ENCODE measurements around the gene RBMS3.

The RBMS3 gene

DNA sequence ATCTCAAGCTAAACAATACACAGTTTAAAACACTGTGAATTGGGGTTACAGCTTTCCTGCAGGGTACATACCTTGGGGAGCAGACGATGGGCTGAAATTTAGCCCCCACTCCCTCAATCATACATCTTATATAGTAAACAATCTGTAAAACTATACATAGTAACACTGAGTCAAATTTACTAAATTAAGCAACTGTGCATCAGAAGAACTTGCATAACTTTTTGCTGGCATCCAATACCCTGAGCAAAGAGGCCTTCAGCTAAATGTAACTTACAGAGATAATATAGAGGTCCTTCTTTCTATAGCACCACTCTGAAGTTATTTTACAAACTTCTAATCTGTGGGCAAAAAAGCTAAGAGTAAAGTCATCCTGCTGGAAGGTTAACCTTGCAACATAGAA lies 721.9 kb downstream of the RBMS3 start:
- Histone ChIP-seq H3K9me3 (no peaks in the 10 kb centered on the region), H3K36me3 (replicated peaks) (no peaks in the 10 kb centered on the region), H3K4me1 (peaks cover 7% of the 10 kb centered on the region), H3K4me3 (no peak overlapping the region), H3K27me3 (ENCODE audit: low read depth) (no peaks in the 10 kb centered on the region)
- in situ Hi-C loops (cut with MboI; ENCODE audit: low sequenced_read_pairs) = no loop called here
- DNase-seq (ENCODE audit: low spot score in 2 of 2) = no peak

GRCh38 chr3:30003741-30004140 lies 722.9 kb downstream of the RBMS3 start:
- DNase-seq (ENCODE audit: low spot score in 2 of 2) = no peak
- H3K4me3 ChIP-seq = no peak overlapping the region
- no peaks in the 10 kb centered on the region for H3K9me3 ChIP-seq
- H3K27me3 ChIP-seq (ENCODE audit: low read depth) = no peaks in the 10 kb centered on the region
- in situ Hi-C loops (cut with MboI; ENCODE audit: low sequenced_read_pairs) = no loop called here
- H3K4me1 ChIP-seq = peaks cover 16% of the 10 kb centered on the region
- no peaks in the 10 kb centered on the region for H3K36me3 ChIP-seq (replicated peaks)

DNA sequence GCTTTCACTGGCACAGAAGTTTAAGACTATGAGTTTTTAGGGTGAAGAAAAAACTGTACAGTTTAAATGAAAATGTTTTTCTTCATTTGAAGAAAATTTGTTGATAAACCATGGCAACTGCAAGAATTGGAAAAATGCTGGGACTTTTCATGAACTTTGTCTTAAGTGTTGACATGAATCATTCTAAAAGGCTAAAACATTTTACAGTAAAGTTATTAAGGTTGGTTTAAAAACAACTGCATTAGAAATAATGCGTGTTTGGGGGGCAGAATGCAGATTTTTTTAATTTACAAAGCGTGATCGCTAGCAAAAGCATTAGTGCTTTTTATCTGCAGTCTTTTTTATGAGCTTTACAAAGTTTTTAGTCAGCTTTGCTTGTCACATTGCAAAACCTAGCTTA lies 723.6 kb downstream of the RBMS3 start:
- no peak overlapping the region for H3K4me3 ChIP-seq
- peaks cover 16% of the 10 kb centered on the region for H3K4me1 ChIP-seq
- H3K9me3 ChIP-seq = no peaks in the 10 kb centered on the region
- H3K27me3 ChIP-seq (ENCODE audit: low read depth) = no peaks in the 10 kb centered on the region
- in situ Hi-C loops (cut with MboI; ENCODE audit: low sequenced_read_pairs) = no loop called here
- H3K36me3 ChIP-seq (replicated peaks) = no peaks in the 10 kb centered on the region
- DNase-seq (ENCODE audit: low spot score in 2 of 2) = no peak

DNA sequence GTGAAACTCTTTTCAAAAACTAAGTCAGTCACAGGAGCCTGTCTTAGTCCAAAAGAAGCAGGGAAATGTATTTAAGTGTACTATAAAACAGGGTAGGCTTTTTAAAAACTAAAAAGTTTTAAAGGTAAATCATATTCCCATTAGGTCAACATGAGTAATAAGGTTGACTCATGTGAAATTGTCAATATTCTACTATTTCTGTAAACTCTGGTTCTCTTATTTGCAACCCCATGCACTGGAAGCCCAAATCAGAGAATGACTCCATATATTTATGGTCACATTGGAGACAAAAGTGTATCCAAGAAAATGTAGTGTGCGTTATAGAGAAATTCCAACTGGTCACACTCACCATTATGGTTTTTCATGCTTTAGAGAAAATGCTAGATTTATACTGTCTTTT lies 725.2 kb downstream of the RBMS3 start:
- in situ Hi-C loops (cut with MboI; ENCODE audit: low sequenced_read_pairs) = no loop called here
- Histone ChIP-seq H3K4me1 (peaks cover 16% of the 10 kb centered on the region), H3K4me3 (no peak overlapping the region), H3K36me3 (replicated peaks) (no peaks in the 10 kb centered on the region), H3K9me3 (no peaks in the 10 kb centered on the region), H3K27me3 (ENCODE audit: low read depth) (no peaks in the 10 kb centered on the region)
- DNase-seq (ENCODE audit: low spot score in 2 of 2) = no peak

DNA sequence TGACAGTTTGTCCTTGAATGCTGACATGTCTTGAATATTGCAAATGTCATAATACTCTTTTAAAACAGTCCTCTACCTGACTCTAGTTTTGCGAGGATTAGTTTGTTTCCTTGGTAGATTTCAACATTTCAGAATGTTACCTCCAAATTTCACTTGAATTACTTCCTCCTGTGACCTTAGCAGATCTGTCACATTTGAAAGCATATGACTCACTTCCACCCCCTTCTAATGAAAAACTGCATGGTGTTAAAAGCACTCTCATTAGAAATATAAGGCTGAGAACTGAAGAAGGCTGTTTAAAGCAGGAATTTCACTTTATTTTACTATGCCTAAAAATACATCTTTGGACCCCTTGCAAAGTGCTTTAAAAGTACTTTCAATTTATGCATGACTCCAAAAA lies 726.8 kb downstream of the RBMS3 start:
- in situ Hi-C loops (cut with MboI; ENCODE audit: low sequenced_read_pairs) = no loop called here
- DNase-seq (ENCODE audit: low spot score in 2 of 2) = no peak
- Histone ChIP-seq H3K4me1 (peaks cover 16% of the 10 kb centered on the region), H3K36me3 (replicated peaks) (no peaks in the 10 kb centered on the region), H3K4me3 (no peak overlapping the region), H3K27me3 (ENCODE audit: low read depth) (no peaks in the 10 kb centered on the region), H3K9me3 (no peaks in the 10 kb centered on the region)

- Histone ChIP-seq H3K27me3 (ENCODE audit: low read depth) (no peaks in the 10 kb centered on the region), H3K36me3 (replicated peaks) (no peaks in the 10 kb centered on the region), H3K4me3 (no peak overlapping the region), H3K9me3 (no peaks in the 10 kb centered on the region), H3K4me1 (peaks cover 11% of the 10 kb centered on the region)
- no peak for DNase-seq (ENCODE audit: low spot score in 2 of 2)
- in situ Hi-C loops (cut with MboI; ENCODE audit: low sequenced_read_pairs) = no loop called here
Measured at GRCh38 chr3:30011237-30011803, 730.4 kb downstream of the RBMS3 start.

GRCh38 chr3:30012941-30013543 lies 732.2 kb downstream of the RBMS3 start:
- Histone ChIP-seq H3K36me3 (replicated peaks) (no peaks in the 10 kb centered on the region), H3K4me3 (no peak overlapping the region), H3K4me1 (peaks cover 7% of the 10 kb centered on the region), H3K27me3 (ENCODE audit: low read depth) (no peaks in the 10 kb centered on the region), H3K9me3 (no peaks in the 10 kb centered on the region)
- in situ Hi-C loops (cut with MboI; ENCODE audit: low sequenced_read_pairs) = no loop called here
- peak; percentile 75 to 89 for DNase-seq (ENCODE audit: low spot score in 2 of 2)

DNA sequence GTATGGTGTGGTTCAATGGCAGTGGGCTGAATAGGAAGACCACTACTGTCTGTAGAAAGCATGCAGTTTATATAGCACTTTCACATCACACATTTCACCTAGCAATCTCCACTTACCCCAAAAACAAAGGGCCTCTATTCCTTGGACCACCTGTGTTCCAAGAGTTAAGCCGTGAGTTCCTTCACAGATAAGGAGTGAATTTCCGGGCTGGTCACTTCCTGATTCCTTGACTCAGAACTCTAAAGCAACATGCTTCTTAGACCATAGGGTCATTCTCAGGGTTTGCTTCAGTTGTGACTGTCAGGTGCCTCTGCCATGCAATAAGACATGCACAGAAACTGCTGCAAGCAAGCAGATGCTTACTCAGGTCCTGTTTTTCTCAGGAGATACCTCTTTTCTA lies 737.0 kb downstream of the RBMS3 start:
- no peaks in the 10 kb centered on the region for H3K4me1 ChIP-seq
- H3K4me3 ChIP-seq = no peak overlapping the region
- in situ Hi-C loops (cut with MboI; ENCODE audit: low sequenced_read_pairs) = no loop called here
- DNase-seq (ENCODE audit: low spot score in 2 of 2) = no peak
- no peaks in the 10 kb centered on the region for H3K27me3 ChIP-seq (ENCODE audit: low read depth)
- no peaks in the 10 kb centered on the region for H3K36me3 ChIP-seq (replicated peaks)
- H3K9me3 ChIP-seq = no peaks in the 10 kb centered on the region

DNA sequence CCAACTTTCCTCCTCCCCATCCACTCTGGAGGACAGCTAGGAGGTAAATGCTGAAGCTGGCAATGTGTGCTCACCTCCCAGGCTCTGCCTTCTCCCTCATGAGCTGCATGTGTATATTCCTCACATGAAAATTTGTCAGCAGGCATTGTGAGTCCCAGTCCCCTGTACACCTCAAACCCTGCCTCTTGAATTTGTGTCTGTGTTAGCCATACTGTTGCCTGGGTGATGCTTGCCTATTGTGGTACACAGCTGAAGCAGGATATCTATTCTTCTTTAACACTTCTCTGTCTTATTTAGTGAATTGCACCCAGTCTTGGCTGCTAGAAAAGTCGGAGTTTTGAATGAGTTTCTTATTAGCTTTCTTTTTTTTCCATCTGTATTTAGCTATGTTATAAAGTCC lies 739.5 kb downstream of the RBMS3 start:
- Histone ChIP-seq H3K27me3 (ENCODE audit: low read depth) (no peaks in the 10 kb centered on the region), H3K4me3 (no peak overlapping the region), H3K9me3 (no peaks in the 10 kb centered on the region), H3K36me3 (replicated peaks) (no peaks in the 10 kb centered on the region), H3K4me1 (no peaks in the 10 kb centered on the region)
- no peak for DNase-seq (ENCODE audit: low spot score in 2 of 2)
- in situ Hi-C loops (cut with MboI; ENCODE audit: low sequenced_read_pairs) = no loop called here

- in situ Hi-C loops (cut with MboI; ENCODE audit: low sequenced_read_pairs) = no loop called here
- DNase-seq (ENCODE audit: low spot score in 2 of 2) = no peak
- no peaks in the 10 kb centered on the region for H3K4me1 ChIP-seq
- no peaks in the 10 kb centered on the region for H3K9me3 ChIP-seq
- no peaks in the 10 kb centered on the region for H3K27me3 ChIP-seq (ENCODE audit: low read depth)
- H3K36me3 ChIP-seq (replicated peaks) = no peaks in the 10 kb centered on the region
- no peak overlapping the region for H3K4me3 ChIP-seq
Measured at GRCh38 chr3:30024466-30024865, 743.6 kb downstream of the RBMS3 start.

GRCh38 chr3:30026851-30027250 lies 746.0 kb downstream of the RBMS3 start:
- DNase-seq (ENCODE audit: low spot score in 2 of 2) = no peak
- in situ Hi-C loops (cut with MboI; ENCODE audit: low sequenced_read_pairs) = no loop called here
- Histone ChIP-seq H3K9me3 (no peaks in the 10 kb centered on the region), H3K4me3 (no peak overlapping the region), H3K27me3 (ENCODE audit: low read depth) (no peaks in the 10 kb centered on the region), H3K36me3 (replicated peaks) (no peaks in the 10 kb centered on the region), H3K4me1 (no peaks in the 10 kb centered on the region)

DNA sequence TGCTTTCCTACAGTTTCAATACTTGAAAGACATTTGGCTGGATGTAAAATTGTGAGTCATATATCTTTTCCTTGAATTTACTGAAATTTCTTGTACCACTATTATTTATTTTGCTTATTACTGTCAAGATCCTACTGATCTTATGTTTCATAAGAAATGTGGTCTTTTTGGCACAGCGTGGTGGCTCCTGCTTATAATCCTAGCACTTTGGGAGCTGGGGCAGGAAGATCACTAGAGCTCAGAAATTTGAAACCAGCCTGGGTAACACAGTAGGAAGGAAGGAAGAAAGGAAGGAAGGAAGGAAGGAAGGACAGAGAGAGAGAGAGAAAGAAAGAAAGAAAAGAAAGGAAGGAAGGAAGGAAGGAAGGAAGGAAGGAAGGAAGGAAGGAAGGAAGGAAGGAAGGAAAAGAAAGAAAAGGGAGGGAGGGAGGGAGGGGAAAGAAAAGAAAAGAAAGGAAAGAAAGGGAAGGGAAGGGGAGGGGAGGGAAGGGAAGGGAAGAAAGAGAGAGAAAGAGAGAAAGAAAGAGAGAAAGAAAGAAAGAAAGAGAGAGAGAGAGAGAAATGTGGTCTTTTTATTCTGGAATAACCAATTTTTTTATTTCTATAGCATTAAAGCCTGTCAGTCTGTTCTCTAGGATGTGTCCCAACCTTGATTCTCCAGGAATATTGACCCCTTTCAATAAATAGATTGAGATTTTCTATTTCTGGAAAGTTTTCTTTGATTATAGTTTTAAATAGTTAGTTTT lies 753.5 kb downstream of the RBMS3 start:
- no peak for DNase-seq (ENCODE audit: low spot score in 2 of 2)
- Histone ChIP-seq H3K4me3 (no peak overlapping the region), H3K9me3 (no peaks in the 10 kb centered on the region), H3K4me1 (no peaks in the 10 kb centered on the region), H3K27me3 (ENCODE audit: low read depth) (no peaks in the 10 kb centered on the region), H3K36me3 (replicated peaks) (no peaks in the 10 kb centered on the region)
- in situ Hi-C loops (cut with MboI; ENCODE audit: low sequenced_read_pairs) = loop anchor here (10.0 kb wide), 2 partner anchors 160 to 730 kb away; no protein-coding TSS in a partner anchor

GRCh38 chr3:30035935-30036567 lies 755.2 kb downstream of the RBMS3 start:
- Histone ChIP-seq H3K9me3 (no peaks in the 10 kb centered on the region), H3K4me3 (no peak overlapping the region), H3K27me3 (ENCODE audit: low read depth) (no peaks in the 10 kb centered on the region), H3K4me1 (no peaks in the 10 kb centered on the region), H3K36me3 (replicated peaks) (no peaks in the 10 kb centered on the region)
- no peak for DNase-seq (ENCODE audit: low spot score in 2 of 2)
- in situ Hi-C loops (cut with MboI; ENCODE audit: low sequenced_read_pairs) = loop anchor here (10.0 kb wide), 2 partner anchors 159 to 729 kb away; no protein-coding TSS in a partner anchor

DNA sequence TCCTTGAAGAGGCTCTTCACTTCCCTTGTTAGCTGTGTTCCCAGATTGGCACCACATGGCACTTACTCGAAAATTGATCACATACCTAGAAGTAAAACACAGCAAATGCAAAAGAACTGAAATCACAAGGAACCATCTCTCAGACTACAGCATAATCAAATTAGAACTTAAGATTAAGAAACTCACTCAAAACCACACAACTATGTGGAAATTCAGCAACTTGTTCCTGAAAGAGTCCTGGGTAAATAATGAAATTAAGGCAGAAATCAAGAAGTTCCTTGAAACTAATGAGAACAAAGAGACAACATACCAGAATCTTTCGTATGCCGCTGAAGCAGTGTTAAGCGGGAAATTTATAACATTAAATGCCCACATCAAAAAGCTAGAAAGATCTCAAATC lies 759.3 kb downstream of the RBMS3 start:
- in situ Hi-C loops (cut with MboI; ENCODE audit: low sequenced_read_pairs) = no loop called here
- no peak for DNase-seq (ENCODE audit: low spot score in 2 of 2)

More for the DNA sequence above, 759.3 kb downstream of the RBMS3 start:
- no peaks in the 10 kb centered on the region for H3K9me3 ChIP-seq
- H3K27me3 ChIP-seq (ENCODE audit: low read depth) = no peaks in the 10 kb centered on the region
- no peak overlapping the region for H3K4me3 ChIP-seq
- peaks cover 8% of the 10 kb centered on the region for H3K4me1 ChIP-seq
- no peaks in the 10 kb centered on the region for H3K36me3 ChIP-seq (replicated peaks)

Measured in HAP-1 (cell line).